HCT116 (cell line): ENCODE measurements around the gene GPI. TPM values are rescaled to one million over a fixed set of nuclear protein-coding genes. Genes with fewer than 3 reads are reported as not detected.

Experiments
- ATAC-seq: fragments of 200-7000 bp; cut with Tn5 transposase; 2 replicates; pipeline ENCODE4 v1.9.1; 2020; ENCODE audit warnings: mild to moderate bottlenecking, moderate library complexity
- BruUV-seq: library from RNA; stranded (reverse); fragments of 400-500 nt; replicated peaks from 2 replicates; lab custom pipeline; 2021; lab: Mats Ljungman, UMichigan
- CTCF ChIA-PET: fragments of 300-600 bp; sonication (Branson Sonifier 250); formaldehyde crosslinking; loops from one replicate; lab custom pipeline; 2021; ENCODE audit warnings: antibody characterized with exemption; lab: Charles Lee
- POLR2A ChIA-PET: fragments of 300-600, 350-600 bp; sonication (Branson Sonifier 250); formaldehyde crosslinking; loops from one replicate; lab custom pipeline; 2021; ENCODE audit warnings: antibody characterized with exemption; lab: Charles Lee
- RAD21 ChIA-PET, 2 experiments: fragments of 300-600 bp; sonication (Branson Sonifier 250); formaldehyde crosslinking; loops; one replicate each; lab custom pipeline; 2023; ENCODE audit warnings: low total read pairs in 2 of 2; ENCODE audit not compliant: uncharacterized antibody in 2 of 2, unreplicated experiment in 2 of 2, low non-redundant PET in 1 of 2; lab: Charles Lee
- DNase-seq: peaks from one replicate; pipeline ENCODE4 v3.0.0-alpha.2; 2010; ENCODE audit warnings: low read depth, low spot score
- H2AFZ ChIP-seq: fragments of 200-600 bp; shearing (Covaris generic), sonication (generic); 2 replicates; pipeline ENCODE4 v1.6.1; 2017; ENCODE audit warnings: low read depth, mixed run types, mixed read lengths, antibody characterized with exemption, low read length; ENCODE audit not compliant: poor library complexity, severe bottlenecking
- H3K27ac ChIP-seq: 2 replicates; pipeline ENCODE4 v1.5.1; 2012; ENCODE audit warnings: low read depth, low read length
- H3K27me3 ChIP-seq: fragments of 200-600 bp; sonication (generic); 2 replicates; pipeline ENCODE4 v1.6.1; 2016; ENCODE audit warnings: mixed run types, low read length, mixed read lengths; ENCODE audit not compliant: insufficient read depth
- H3K36me3 ChIP-seq, 2 experiments: fragments of 200-500 bp in 1 of 2; fragments of 200-600 bp in 1 of 2; sonication (Bioruptor generic) in 1 of 2; sonication (generic) in 1 of 2; 2 replicates each; pipeline versions ENCODE4 v1.5.1 to v1.6.1; 2014 to 2016; ENCODE audit warnings: low read length in 2 of 2, inconsistent platforms in 1 of 2, mixed read lengths in 1 of 2, mixed run types in 1 of 2; ENCODE audit not compliant: insufficient read depth in 2 of 2, control insufficient read depth in 1 of 2
- H3K4me1 ChIP-seq, 2 experiments: fragments of 200-600 bp in 1 of 2; sonication (generic) in 1 of 2; 2 replicates each; pipeline versions ENCODE4 v1.5.1 to v1.6.1; 2012 to 2017; ENCODE audit warnings: low read length in 2 of 2, inconsistent platforms in 1 of 2, mild to moderate bottlenecking in 1 of 2, mixed read lengths in 1 of 2, mixed run types in 1 of 2, moderate library complexity in 1 of 2; ENCODE audit not compliant: insufficient read depth in 2 of 2, control insufficient read depth in 1 of 2
- H3K4me2 ChIP-seq: fragments of 200-600 bp; sonication (generic); 2 replicates; pipeline ENCODE4 v1.6.1; 2017; ENCODE audit warnings: mixed run types, low read length, mixed read lengths
- H3K4me3 ChIP-seq, 2 experiments: fragments of 200-600 bp in 1 of 2; sonication (generic) in 1 of 2; replicated peaks in 1 of 2; 2 replicates each; pipeline ENCODE4 v1.5.1; 2011 to 2016; ENCODE audit warnings: low read length in 2 of 2, control low read depth in 1 of 2, low read depth in 1 of 2, mild to moderate bottlenecking in 1 of 2, mixed read lengths in 1 of 2, mixed run types in 1 of 2
- H3K79me2 ChIP-seq: fragments of 200-600 bp; sonication (generic); 2 replicates; pipeline ENCODE4 v1.6.1; 2017; ENCODE audit warnings: mild to moderate bottlenecking, mixed run types, low read length, moderate library complexity, mixed read lengths; ENCODE audit not compliant: insufficient read depth
- H3K9ac ChIP-seq: fragments of 200-600 bp; sonication (generic); 2 replicates; pipeline ENCODE4 v1.6.1; 2016; ENCODE audit warnings: low read length, mixed read lengths
- H3K9me2 ChIP-seq: fragments of 200-600 bp; sonication (generic), shearing (Covaris generic); 2 replicates; pipeline ENCODE4 v1.6.1; 2017; ENCODE audit warnings: mixed run types, mild to moderate bottlenecking, moderate library complexity; ENCODE audit not compliant: insufficient read depth
- H3K9me3 ChIP-seq, 2 experiments: fragments of 200-500 bp in 1 of 2; fragments of 200-600 bp in 1 of 2; sonication (Bioruptor generic) in 1 of 2; sonication (generic) in 1 of 2; 2 replicates each; pipeline ENCODE4 v1.6.1; 2014 to 2017; ENCODE audit warnings: low read length in 2 of 2, mixed read lengths in 2 of 2, inconsistent platforms in 1 of 2, low read depth in 1 of 2, mild to moderate bottlenecking in 1 of 2, mixed run types in 1 of 2, moderate library complexity in 1 of 2; ENCODE audit not compliant: control insufficient read depth in 1 of 2, insufficient read depth in 1 of 2
- H4K20me1 ChIP-seq: fragments of 200-600 bp; sonication (generic), shearing (Covaris generic); 2 replicates; pipeline ENCODE4 v1.6.1; 2017; ENCODE audit warnings: mixed run types, mild to moderate bottlenecking, moderate library complexity; ENCODE audit not compliant: insufficient read depth
- ATF3 ChIP-seq: IDR thresholded peaks from 2 replicates; pipeline ENCODE4 v1.6.1; 2012
- CBX3 ChIP-seq: IDR thresholded peaks from 2 replicates; pipeline ENCODE4 v1.6.1; 2012; ENCODE audit warnings: low read depth
- ELF1 ChIP-seq: IDR thresholded peaks from 2 replicates; pipeline ENCODE4 v1.6.1; 2012; ENCODE audit warnings: low read depth, borderline replicate concordance
- EZH2 ChIP-seq: fragments of 200-600 bp; sonication (generic); IDR thresholded peaks from 2 replicates; pipeline ENCODE4 v1.6.1; 2017; ENCODE audit warnings: antibody characterized with exemption, mixed run types
- EZH2phosphoT487 ChIP-seq: fragments of 200-600 bp; IDR thresholded peaks from 2 replicates; pipeline ENCODE4 v1.6.1; 2018; ENCODE audit warnings: antibody characterized with exemption, borderline replicate concordance
- FOSL1 ChIP-seq: IDR thresholded peaks from 2 replicates; pipeline ENCODE4 v1.6.1; 2012; ENCODE audit warnings: low read depth
- JUND ChIP-seq: IDR thresholded peaks from 2 replicates; pipeline ENCODE4 v1.6.1; 2012
- RAD21 ChIP-seq: IDR thresholded peaks from 2 replicates; pipeline ENCODE4 v1.6.1; 2012; ENCODE audit warnings: low read depth, mild to moderate bottlenecking
- REST ChIP-seq: IDR thresholded peaks from 2 replicates; pipeline ENCODE4 v1.6.1; 2012; ENCODE audit warnings: low read depth
- SIN3A ChIP-seq: IDR thresholded peaks from 2 replicates; pipeline ENCODE4 v1.6.1; 2012; ENCODE audit warnings: low read depth
- SP1 ChIP-seq: IDR thresholded peaks from 2 replicates; pipeline ENCODE4 v1.6.1; 2012; ENCODE audit warnings: low read depth
- TCF7L2 ChIP-seq: IDR thresholded peaks from 2 replicates; pipeline ENCODE4 v1.7.0; 2011; ENCODE audit warnings: borderline replicate concordance, inconsistent platforms; ENCODE audit not compliant: insufficient read depth, insufficient read length; ENCODE audit errors: extremely low read depth
- ZFX ChIP-seq: fragments of 450-650 bp; IDR thresholded peaks from 2 replicates; pipeline ENCODE4 v1.6.1; 2017
- ZNF274 ChIP-seq: fragments of 200-500 bp; sonication (Bioruptor generic); IDR thresholded peaks from 2 replicates; pipeline ENCODE4 v1.6.1; 2014; ENCODE audit warnings: mild to moderate bottlenecking, low read depth, low read length, inconsistent platforms
- intact Hi-C: fragments of 100-400 bp; cut with micrococcal nuclease; formaldehyde crosslinking; loops from 2 replicates; pipeline ENCODE4 v1.10.0; 2022
- total RNA-seq: library from RNA; stranded (reverse); gene quantifications from one replicate; pipeline ENCODE4 v1.2.1, GENCODE V29; 2021; ENCODE audit not compliant: unreplicated experiment
- TF ChIP-seq, protein P1 (sequence below), 3 experiments: fragments of 200-600 bp in 1 of 3; sonication (generic) in 1 of 3; IDR thresholded peaks in 2 of 3; conservative IDR thresholded peaks in 1 of 3; 2 replicates each; pipeline ENCODE4 v1.5.1; 2012 to 2017; ENCODE audit warnings: low read depth in 2 of 3, low read length in 2 of 3, antibody characterized with exemption in 1 of 3, borderline replicate concordance in 1 of 3, control low read depth in 1 of 3, mild to moderate bottlenecking in 1 of 3, mixed read lengths in 1 of 3, mixed run types in 1 of 3, moderate library complexity in 1 of 3; ENCODE audit not compliant: insufficient read depth in 1 of 3

The GPI gene
- total RNA-seq, 1 experiment from 2014 or later: 787 TPM

DNA sequence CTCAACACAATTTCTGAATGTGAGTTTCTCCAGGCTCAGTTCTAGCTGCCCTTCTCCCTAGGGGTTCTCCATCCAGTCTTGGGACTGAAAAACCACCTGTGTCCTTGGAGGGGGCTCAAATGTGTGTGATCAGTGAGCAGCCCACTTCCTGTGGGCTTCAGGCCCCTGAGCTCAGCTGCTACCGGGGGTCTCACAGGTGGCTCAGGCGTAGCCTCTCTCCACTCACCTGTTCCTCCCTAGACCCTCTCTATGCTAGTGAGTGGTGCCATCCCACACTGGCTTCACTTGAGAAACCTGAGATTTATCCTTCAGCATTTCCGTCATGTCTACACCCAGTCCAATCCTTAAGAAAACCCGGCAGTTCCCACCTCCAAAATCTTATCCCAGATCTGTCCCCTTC, 39.8 kb upstream of the GPI start:
- intact Hi-C loops: no loop called here
- H3K27ac ChIP-seq: no peak overlapping the region
- no peaks in the 10 kb centered on the region for H3K9me2 ChIP-seq
- ATAC-seq: no peak
- H3K4me3 ChIP-seq: no peak overlapping the region
- H3K9ac ChIP-seq: no peak overlapping the region
- H2AFZ ChIP-seq: no peak overlapping the region
- no peaks in the 10 kb centered on the region for H3K4me1 ChIP-seq
- no peak for DNase-seq
- no peaks in the 10 kb centered on the region for H3K27me3 ChIP-seq
- ChIA-PET RAD21 (no interaction called here), CTCF (no interaction called here), POLR2A (no interaction called here)
- H3K9me3 ChIP-seq: no peaks in the 10 kb centered on the region
- H3K4me2 ChIP-seq: no peak overlapping the region
- H3K36me3 ChIP-seq: peaks cover 0 to 15% of the 10 kb centered on the region in 2 experiments; a peak in 3 of 4 replicates
- H3K79me2 ChIP-seq: no peaks in the 10 kb centered on the region
- H4K20me1 ChIP-seq: no peaks in the 10 kb centered on the region
- no TSS peak for BruUV-seq
- no peak for TF ChIP-seq JUND
- TF ChIP-seq, all 23 proteins: peak for 0

- Histone ChIP-seq H3K4me2 (no peak overlapping the region), H3K4me1 (no peaks in the 10 kb centered on the region), H3K79me2 (no peaks in the 10 kb centered on the region), H3K27ac (no peak overlapping the region), H3K4me3 (no peak overlapping the region), H3K9ac (no peak overlapping the region), H4K20me1 (no peaks in the 10 kb centered on the region), H3K9me3 (no peaks in the 10 kb centered on the region), H2AFZ (no peak overlapping the region), H3K9me2 (no peaks in the 10 kb centered on the region), H3K27me3 (no peaks in the 10 kb centered on the region), H3K36me3 (peaks cover under 1 to 13% of the 10 kb centered on the region in 2 experiments; a peak in 3 of 4 replicates)
- intact Hi-C loops: no loop called here
- DNase-seq (no peak), ATAC-seq (no peak)
- RAD21 ChIA-PET: no interaction called here
- POLR2A ChIA-PET: no interaction called here
- CTCF ChIA-PET: no interaction called here
- no TSS peak for BruUV-seq
- TF ChIP-seq EZH2phosphoT487 (no peak), ATF3 (no peak), TCF7L2 (no peak), JUND (no peak), EZH2 (no peak), RAD21 (no peak), SIN3A (no peak), ELF1 (no peak), ZNF274 (no peak), FOSL1 (no peak), SP1 (no peak), ZFX (no peak), CBX3 (no peak), REST (no peak)
- TF ChIP-seq, protein P1, sequence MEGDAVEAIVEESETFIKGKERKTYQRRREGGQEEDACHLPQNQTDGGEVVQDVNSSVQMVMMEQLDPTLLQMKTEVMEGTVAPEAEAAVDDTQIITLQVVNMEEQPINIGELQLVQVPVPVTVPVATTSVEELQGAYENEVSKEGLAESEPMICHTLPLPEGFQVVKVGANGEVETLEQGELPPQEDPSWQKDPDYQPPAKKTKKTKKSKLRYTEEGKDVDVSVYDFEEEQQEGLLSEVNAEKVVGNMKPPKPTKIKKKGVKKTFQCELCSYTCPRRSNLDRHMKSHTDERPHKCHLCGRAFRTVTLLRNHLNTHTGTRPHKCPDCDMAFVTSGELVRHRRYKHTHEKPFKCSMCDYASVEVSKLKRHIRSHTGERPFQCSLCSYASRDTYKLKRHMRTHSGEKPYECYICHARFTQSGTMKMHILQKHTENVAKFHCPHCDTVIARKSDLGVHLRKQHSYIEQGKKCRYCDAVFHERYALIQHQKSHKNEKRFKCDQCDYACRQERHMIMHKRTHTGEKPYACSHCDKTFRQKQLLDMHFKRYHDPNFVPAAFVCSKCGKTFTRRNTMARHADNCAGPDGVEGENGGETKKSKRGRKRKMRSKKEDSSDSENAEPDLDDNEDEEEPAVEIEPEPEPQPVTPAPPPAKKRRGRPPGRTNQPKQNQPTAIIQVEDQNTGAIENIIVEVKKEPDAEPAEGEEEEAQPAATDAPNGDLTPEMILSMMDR (IDR thresholded peaks at IDR 0.05 in 2 of 3, conservative IDR thresholded peaks at IDR 0.05 in 1 of 3; ENCODE audit: borderline replicate concordance in 1 of 3, insufficient read depth in 1 of 3, low read depth in 2 of 3, low read length in 2 of 3): no peak
Observed at GRCh38 chr19:34325981-34326787, 38.8 kb upstream of the GPI start.
